ENCODE results near the gene PPP1CC.

Gene PPP1CC

GRCh38 chr12:110760204-110760609, 17.5 kb upstream of the PPP1CC start:
- TF ChIP-seq CTCF (IDR thresholded peaks at IDR 0.05; ENCODE audit: extremely low read depth, insufficient read depth, missing control alignments), result no peak
- DNase-seq (ENCODE audit: low spot score), result no peak
- in situ Hi-C loops (cut with MboI; ENCODE audit: low pct_unique_long_range_greater_than_20kb, low sequenced_read_pairs, unreplicated experiment), result no loop called here

- no peak for DNase-seq (ENCODE audit: low spot score)
- no peak for TF ChIP-seq CTCF (IDR thresholded peaks at IDR 0.05; ENCODE audit: extremely low read depth, insufficient read depth, missing control alignments)
- in situ Hi-C loops (cut with MboI; ENCODE audit: low pct_unique_long_range_greater_than_20kb, low sequenced_read_pairs, unreplicated experiment), result no loop called here
These were observed 16.2 kb upstream of the PPP1CC start for GRCh38 chr12:110758922-110759321.

- in situ Hi-C loops (cut with MboI; ENCODE audit: low pct_unique_long_range_greater_than_20kb, low sequenced_read_pairs, unreplicated experiment), result no loop called here
- no peak for TF ChIP-seq CTCF (IDR thresholded peaks at IDR 0.05; ENCODE audit: extremely low read depth, insufficient read depth, missing control alignments)
- no peak for DNase-seq (ENCODE audit: low spot score)
These were observed 13.9 kb upstream of the PPP1CC start for GRCh38 chr12:110756611-110757010.

GRCh38 chr12:110754101-110754793, 11.6 kb upstream of the PPP1CC start:
- no peak for DNase-seq (ENCODE audit: low spot score)
- in situ Hi-C loops (cut with MboI; ENCODE audit: low pct_unique_long_range_greater_than_20kb, low sequenced_read_pairs, unreplicated experiment), result no loop called here
- no peak for TF ChIP-seq CTCF (IDR thresholded peaks at IDR 0.05; ENCODE audit: extremely low read depth, insufficient read depth, missing control alignments)

GRCh38 chr12:110750784-110751461, 8.2 kb upstream of the PPP1CC start:
- no peak for DNase-seq (ENCODE audit: low spot score)
- no peak for TF ChIP-seq CTCF (IDR thresholded peaks at IDR 0.05; ENCODE audit: extremely low read depth, insufficient read depth, missing control alignments)
- in situ Hi-C loops (cut with MboI; ENCODE audit: low pct_unique_long_range_greater_than_20kb, low sequenced_read_pairs, unreplicated experiment), result no loop called here

- TF ChIP-seq CTCF (IDR thresholded peaks at IDR 0.05; ENCODE audit: extremely low read depth, insufficient read depth, missing control alignments), result no peak
These were observed 3.9 kb upstream of the PPP1CC start for GRCh38 chr12:110746550-110746949.

More at GRCh38 chr12:110746550-110746949, 3.9 kb upstream of the PPP1CC start:
- in situ Hi-C loops (cut with MboI; ENCODE audit: low pct_unique_long_range_greater_than_20kb, low sequenced_read_pairs, unreplicated experiment), result no loop called here
- no peak for DNase-seq (ENCODE audit: low spot score)

Data from GM13977 (cell line).